Measurements from ENCODE around the gene ADARB2.

- TF ChIP-seq CTCF (IDR thresholded peaks at IDR 0.05), result no peak
- TF ChIP-seq ZFX (IDR thresholded peaks at IDR 0.05; ENCODE audit: borderline replicate concordance), result no peak
Measured at GRCh38 chr10:1678084-1678483, 59.2 kb downstream of the ADARB2 start.
